Caco-2 (cell line): ENCODE measurements around the gene MKLN1. TPM values are rescaled to one million over a fixed set of nuclear protein-coding genes. Genes with fewer than 3 reads are reported as not detected.
A peak's percentile ranks its signal among the peaks of the same experiment; 100 is the strongest.
"Not testable (repeated sequence)": the region's sequence is repeated elsewhere in the genome, so short reads cannot be mapped to it uniquely, and the experiment has no call there.

Experiments
- BruUV-seq: library from RNA; stranded (reverse); fragments of 400-500 nt; replicated peaks from 2 replicates; lab custom pipeline; 2021; lab: Mats Ljungman, UMichigan
- CTCF ChIA-PET: fragments of 300-600 bp; sonication (Branson Sonifier 250); formaldehyde crosslinking; loops from one replicate; lab custom pipeline; 2022; ENCODE audit warnings: antibody characterized with exemption; lab: Charles Lee
- POLR2A ChIA-PET: fragments of 300-600 bp; sonication (Branson Sonifier 250); formaldehyde crosslinking; loops from one replicate; lab custom pipeline; 2022; ENCODE audit warnings: antibody characterized with exemption; lab: Charles Lee
- DNase-seq, 2 experiments: peaks; one replicate each; pipeline versions ENCODE4 v3.0.0 to v3.0.0-alpha.2; 2020 to 2022
- H3K27me3 ChIP-seq: replicated peaks from 2 replicates; pipeline ENCODE4 v1.6.0; 2011; ENCODE audit warnings: low read length; ENCODE audit not compliant: control insufficient read depth, insufficient read depth
- H3K36me3 ChIP-seq: 2 replicates; pipeline ENCODE4 v1.5.1; 2011; ENCODE audit warnings: low read length; ENCODE audit not compliant: control insufficient read depth, insufficient read depth
- H3K4me1 ChIP-seq: fragments of 250-450 bp; sonication (Bioruptor Pico); 2 replicates; pipeline ENCODE4 v1.5.1; 2020; ENCODE audit warnings: mild to moderate bottlenecking
- H3K4me3 ChIP-seq: 2 replicates; pipeline ENCODE4 v1.5.1; 2011; ENCODE audit warnings: low read depth, mild to moderate bottlenecking, control low read depth, low read length
- H3K9me3 ChIP-seq: fragments of 250-450 bp; sonication (Bioruptor Pico); 2 replicates; pipeline ENCODE4 v1.5.1; 2020; ENCODE audit warnings: mild to moderate bottlenecking, moderate library complexity
- H3K27ac Mint-ChIP-seq: one replicate; pipeline ENCODE4 v1.8.0; 2022; ENCODE audit warnings: mixed read lengths; ENCODE audit not compliant: unreplicated experiment
- H3K27me3 Mint-ChIP-seq: one replicate; pipeline ENCODE4 v1.8.0; 2022; ENCODE audit warnings: mixed read lengths; ENCODE audit not compliant: insufficient read depth, unreplicated experiment
- H3K36me3 Mint-ChIP-seq: one replicate; pipeline ENCODE4 v1.8.0; 2022; ENCODE audit warnings: mild to moderate bottlenecking, mixed read lengths; ENCODE audit not compliant: insufficient read depth, unreplicated experiment
- H3K4me1 Mint-ChIP-seq: one replicate; pipeline ENCODE4 v1.8.0; 2022; ENCODE audit warnings: low read depth, mixed read lengths; ENCODE audit not compliant: unreplicated experiment
- H3K4me3 Mint-ChIP-seq: one replicate; pipeline ENCODE4 v1.8.0; 2022; ENCODE audit warnings: mild to moderate bottlenecking, moderate library complexity, mixed read lengths; ENCODE audit not compliant: unreplicated experiment
- H3K9me3 Mint-ChIP-seq: one replicate; pipeline ENCODE4 v1.8.0; 2022; ENCODE audit warnings: mixed read lengths; ENCODE audit not compliant: unreplicated experiment
- CTCF ChIP-seq, 2 experiments: fragments of 200-600 bp in 1 of 2; IDR thresholded peaks; 1 replicate in 1 of 2; 2 replicates in 1 of 2; pipeline versions ENCODE4 v1.5.1 to v1.8.0; 2011 to 2022; ENCODE audit warnings: antibody characterized with exemption in 1 of 2, control low read depth in 1 of 2, inconsistent platforms in 1 of 2, low read depth in 1 of 2, low read length in 1 of 2, mild to moderate bottlenecking in 1 of 2, moderate library complexity in 1 of 2; ENCODE audit not compliant: insufficient read depth in 1 of 2, severe bottlenecking in 1 of 2, unreplicated experiment in 1 of 2
- intact Hi-C: fragments of 100-400 bp; cut with micrococcal nuclease; formaldehyde crosslinking; loops from one replicate; pipeline ENCODE4 v1.10.0; 2022; ENCODE audit not compliant: unreplicated experiment
- total RNA-seq: library from RNA; stranded (reverse); gene quantifications from 2 replicates; pipeline ENCODE4 v1.2.3, GENCODE V29; 2022

The MKLN1 gene
- total RNA-seq, 1 experiment from 2014 or later = 55.6 TPM

- ChIA-PET POLR2A (no interaction called here), CTCF (interaction anchor here (1.2 kb wide), 2 partner anchors 9 to 145 kb away, joined by 3 read pairs; no protein-coding TSS in a partner anchor)
- Histone ChIP-seq H3K9me3 (no peaks in the 10 kb centered on the region), H3K4me3 (no peak overlapping the region), H3K27me3 (no peaks in the 10 kb centered on the region), H3K4me1 (0 out of 2 replicates have a peak, but pooled peaks cover 3% of the 10 kb centered on the region), H3K36me3 (peaks cover 4% of the 10 kb centered on the region)
- peaks cover 22% of the 10 kb centered on the region for H3K4me1 Mint-ChIP-seq
- H3K27ac Mint-ChIP-seq = peak overlapping the region; percentile 85
- H3K27me3 Mint-ChIP-seq = no peaks in the 10 kb centered on the region
- peaks cover 94% of the 10 kb centered on the region for H3K36me3 Mint-ChIP-seq
- no peak for TF ChIP-seq CTCF (IDR thresholded peaks at IDR 0.05; ENCODE audit: insufficient read depth in 1 of 2, low read depth in 1 of 2, low read length in 1 of 2, severe bottlenecking in 1 of 2, unreplicated experiment in 1 of 2)
- peak in 1 of 2 experiments; percentile 30 for DNase-seq
- intact Hi-C loops = loop anchor here (5.0 kb wide), 1 partner anchor 437 kb away; no protein-coding TSS in a partner anchor
- no peaks in the 10 kb centered on the region for H3K9me3 Mint-ChIP-seq
- BruUV-seq = no TSS peak
- H3K4me3 Mint-ChIP-seq = no peak overlapping the region
Observed at GRCh38 chr7:131504157-131504899, 176.7 kb downstream of the MKLN1 start.

- Mint-ChIP-seq H3K36me3 (peaks cover 96% of the 10 kb centered on the region), H3K27ac (peak overlapping the region; percentile 85), H3K4me1 (peaks cover 22% of the 10 kb centered on the region)
- BruUV-seq, POLR2A ChIA-PET, H3K4me3 ChIP-seq, H3K27me3 Mint-ChIP-seq, H3K9me3 Mint-ChIP-seq, H3K9me3 ChIP-seq, H3K27me3 ChIP-seq, DNase-seq, H3K4me3 Mint-ChIP-seq, H3K4me1 ChIP-seq, H3K36me3 ChIP-seq: not testable (repeated sequence)
- intact Hi-C loops = loop anchor here (5.0 kb wide), 1 partner anchor 628 kb away; no protein-coding TSS in a partner anchor
- CTCF ChIA-PET = interaction anchor here (1.2 kb wide), 2 partner anchors 8 to 144 kb away, joined by 3 read pairs; no protein-coding TSS in a partner anchor
Observed at GRCh38 chr7:131505037-131505620, 177.5 kb downstream of the MKLN1 start.

GRCh38 chr7:131505636-131506557, 178.2 kb downstream of the MKLN1 start:
- Histone ChIP-seq H3K27me3 (no peaks in the 10 kb centered on the region), H3K4me1 (0 out of 2 replicates have a peak, but pooled peaks cover 3% of the 10 kb centered on the region), H3K9me3 (no peaks in the 10 kb centered on the region), H3K4me3 (no peak overlapping the region), H3K36me3 (peaks cover 4% of the 10 kb centered on the region)
- BruUV-seq = no TSS peak
- no peak for DNase-seq
- no peak overlapping the region for H3K27ac Mint-ChIP-seq
- no peaks in the 10 kb centered on the region for H3K9me3 Mint-ChIP-seq
- H3K4me1 Mint-ChIP-seq = peaks cover 22% of the 10 kb centered on the region
- H3K36me3 Mint-ChIP-seq = peaks cover 93% of the 10 kb centered on the region
- ChIA-PET POLR2A (no interaction called here), CTCF (interaction anchor here (1.2 kb wide), 1 partner anchor 143 kb away, joined by 3 read pairs; no protein-coding TSS in a partner anchor)
- no peak overlapping the region for H3K4me3 Mint-ChIP-seq
- no peak for TF ChIP-seq CTCF (IDR thresholded peaks at IDR 0.05; ENCODE audit: insufficient read depth in 1 of 2, low read depth in 1 of 2, low read length in 1 of 2, severe bottlenecking in 1 of 2, unreplicated experiment in 1 of 2)
- intact Hi-C loops = loop anchor here (5.0 kb wide), 1 partner anchor 629 kb away; no protein-coding TSS in a partner anchor
- H3K27me3 Mint-ChIP-seq = no peaks in the 10 kb centered on the region
